Activated T-helper 1 cell treated with anti-CD3 and anti-CD28 coated beads, Interleukin-2, amount 50 U/mL, for 16 hours (primary cell): ENCODE results near the gene ANO2.
"Not testable (repeated sequence)": the region's sequence is repeated elsewhere in the genome, so short reads cannot be mapped to it uniquely, and the experiment has no call there.

ENCODE experiments used
- DNase-seq, 2 donors: peaks; one replicate each; pipeline ENCODE4 v3.0.0-alpha.2; 2020; ENCODE audit warnings: low read depth in 1 of 2, low spot score in 1 of 2

The ANO2 gene

DNA sequence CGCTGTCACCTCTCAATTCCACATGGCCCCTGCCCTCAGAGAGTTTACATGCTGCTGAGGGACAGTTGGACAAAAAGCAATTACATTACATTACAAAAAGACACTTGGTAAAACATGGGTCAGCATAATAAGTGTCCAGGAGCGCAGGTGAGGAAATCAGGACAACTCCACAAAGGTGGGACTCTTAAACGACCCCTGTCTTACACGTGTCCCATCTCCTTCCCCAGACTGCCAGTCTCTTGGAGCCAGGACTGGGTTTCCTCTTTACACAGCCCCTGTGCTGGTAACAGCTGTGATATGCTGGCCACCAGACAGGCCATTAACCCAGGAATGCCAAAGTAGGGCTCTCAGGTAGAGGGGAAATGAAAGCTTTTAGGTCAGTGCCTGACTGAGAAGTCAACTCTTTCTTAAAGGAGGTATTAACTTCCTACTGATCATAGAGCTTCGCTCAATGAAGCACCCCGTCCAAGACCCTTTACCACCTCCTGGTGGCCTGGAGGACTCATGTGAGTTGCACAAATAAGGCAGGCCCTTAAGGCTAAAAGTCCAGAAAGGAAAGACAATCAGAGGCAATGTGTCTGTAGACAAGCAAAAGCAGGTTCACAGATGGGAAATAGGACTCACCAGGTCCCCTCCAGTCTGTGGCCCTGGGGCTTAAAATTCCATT is 55.5 kb downstream of the ANO2 start:
- no peak for DNase-seq

- no peak for DNase-seq
Measured at GRCh38 chr12:5888816-5889315, 56.2 kb downstream of the ANO2 start.

DNA sequence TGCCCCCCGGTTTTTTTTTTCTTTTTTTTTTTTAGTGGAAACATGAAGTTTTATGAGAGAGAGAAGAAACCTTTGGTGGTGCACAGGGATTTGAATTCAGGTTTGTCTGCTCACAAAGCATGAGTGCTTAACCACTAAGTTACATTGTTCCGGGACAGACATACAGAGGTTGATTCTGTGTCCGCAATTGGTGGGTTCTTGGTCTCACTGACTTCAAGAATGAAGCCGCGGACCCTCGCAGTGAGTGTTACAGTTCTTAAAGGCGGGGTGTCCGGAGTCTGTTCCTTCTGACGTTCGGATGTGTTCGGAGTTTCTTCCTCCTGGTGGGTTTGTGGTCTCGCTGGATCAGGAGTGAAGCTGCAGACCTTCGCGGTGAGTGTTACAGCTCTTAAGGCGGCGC is 57.2 kb downstream of the ANO2 start:
- not testable (repeated sequence) for DNase-seq

DNA sequence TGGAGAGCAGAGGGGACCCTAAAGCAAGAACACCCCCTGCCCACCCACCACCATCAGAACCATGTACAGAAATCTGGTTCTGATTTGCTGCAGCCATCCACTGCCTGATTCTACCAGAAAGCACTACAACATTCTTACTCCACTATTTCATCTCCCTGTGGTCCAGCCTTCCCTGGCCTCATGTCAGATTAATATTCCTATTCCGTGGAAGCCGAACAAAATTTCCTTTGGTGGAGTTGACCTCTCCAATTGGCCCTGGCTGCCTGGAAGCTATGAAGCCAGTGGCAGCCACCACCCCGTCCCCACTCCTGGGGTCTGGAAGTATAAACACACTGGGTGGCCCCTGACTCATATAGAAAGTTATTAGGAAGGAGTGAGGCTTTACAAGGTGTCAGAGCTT is 60.2 kb downstream of the ANO2 start:
- no peak for DNase-seq

- no peak for DNase-seq
Measured at GRCh38 chr12:5884285-5884684, 60.8 kb downstream of the ANO2 start.

DNA sequence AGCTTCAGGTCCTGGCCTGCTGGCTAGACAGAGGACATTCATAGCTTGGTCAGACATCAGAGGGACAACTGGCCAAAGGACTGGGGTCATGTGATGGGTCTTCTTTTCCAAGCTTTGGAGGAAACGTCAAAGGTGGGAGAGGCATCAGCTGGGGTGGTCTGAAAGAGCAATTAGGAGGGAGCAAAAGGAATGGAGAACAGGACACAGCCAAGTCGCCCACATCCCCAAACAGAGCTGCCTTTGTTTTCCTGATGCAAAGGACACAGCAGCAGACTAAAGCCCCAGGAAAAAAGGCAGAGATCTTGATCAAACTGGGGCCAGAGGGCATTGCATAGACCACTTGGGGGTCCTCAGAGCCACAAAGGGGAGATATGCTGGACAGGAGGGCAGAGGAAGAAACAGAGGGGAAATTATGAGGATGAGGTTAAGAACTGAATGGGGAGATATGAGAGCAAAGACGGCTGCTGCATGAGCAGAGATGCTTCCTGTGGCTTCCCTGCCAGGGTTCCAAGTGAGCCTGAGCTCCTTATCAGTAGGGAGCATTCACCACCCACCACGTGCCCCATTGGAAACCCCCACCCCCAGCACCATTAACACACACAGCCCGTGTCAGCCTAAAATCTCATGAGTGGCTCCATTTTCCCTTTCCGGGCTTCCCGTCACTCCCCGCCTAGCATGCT is 62.4 kb downstream of the ANO2 start:
- no peak for DNase-seq

- DNase-seq = no peak
Measured at GRCh38 chr12:5881666-5882065, 63.4 kb downstream of the ANO2 start.

GRCh38 chr12:5881101-5881606 is 63.9 kb downstream of the ANO2 start:
- DNase-seq = no peak

GRCh38 chr12:5875851-5876250 is 69.2 kb downstream of the ANO2 start:
- DNase-seq = no peak

DNA sequence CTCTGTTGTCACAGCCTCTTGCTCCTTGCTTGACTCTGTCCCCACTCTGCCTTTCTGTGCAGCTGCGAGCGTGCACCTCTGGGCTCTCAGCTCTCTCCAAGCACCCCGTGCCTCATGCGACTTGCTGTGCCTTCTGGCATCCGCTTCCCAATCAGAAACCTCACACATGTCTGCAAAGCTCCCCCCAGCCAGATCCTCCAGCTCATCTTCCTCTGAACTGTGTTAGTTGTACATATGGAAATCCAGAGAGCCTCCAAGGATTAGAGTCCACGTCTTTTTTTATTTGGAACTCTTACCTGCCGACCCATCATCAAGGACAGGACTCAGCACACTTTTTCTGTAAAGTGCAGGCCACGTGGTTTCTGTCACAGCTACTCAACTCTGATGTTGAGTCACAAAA is 70.5 kb downstream of the ANO2 start:
- DNase-seq = no peak

DNA sequence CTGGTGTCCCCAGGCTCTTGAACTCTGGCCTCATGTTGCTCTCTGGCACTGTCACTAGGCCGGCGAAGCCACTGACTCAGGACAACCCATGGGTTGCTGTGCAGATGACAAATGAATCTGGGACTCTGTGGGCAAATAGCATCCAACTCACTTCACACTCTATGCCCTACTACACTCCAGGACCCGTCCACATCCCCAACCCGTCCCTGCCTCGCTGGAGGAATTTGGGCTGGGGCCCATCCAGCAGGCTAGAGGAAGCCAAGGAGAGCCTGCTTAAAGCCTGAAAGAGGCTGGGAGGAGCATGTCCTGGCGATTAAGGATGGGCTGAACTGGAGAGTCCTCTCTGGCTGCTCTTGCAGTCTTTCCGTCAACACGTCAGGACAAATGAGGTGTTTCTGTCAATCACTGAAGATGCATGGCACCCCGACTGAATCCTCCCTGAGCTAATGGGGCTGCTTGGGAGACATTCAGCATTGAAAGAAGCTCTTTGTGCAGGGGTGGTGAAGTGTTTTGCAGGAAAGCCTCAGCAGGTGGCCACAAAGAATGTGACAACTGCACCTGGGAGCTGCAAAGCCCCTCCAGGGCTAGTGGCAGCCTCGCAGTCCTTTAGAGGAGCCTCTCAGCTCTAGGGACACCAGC is 71.7 kb downstream of the ANO2 start:
- DNase-seq = no peak

DNA sequence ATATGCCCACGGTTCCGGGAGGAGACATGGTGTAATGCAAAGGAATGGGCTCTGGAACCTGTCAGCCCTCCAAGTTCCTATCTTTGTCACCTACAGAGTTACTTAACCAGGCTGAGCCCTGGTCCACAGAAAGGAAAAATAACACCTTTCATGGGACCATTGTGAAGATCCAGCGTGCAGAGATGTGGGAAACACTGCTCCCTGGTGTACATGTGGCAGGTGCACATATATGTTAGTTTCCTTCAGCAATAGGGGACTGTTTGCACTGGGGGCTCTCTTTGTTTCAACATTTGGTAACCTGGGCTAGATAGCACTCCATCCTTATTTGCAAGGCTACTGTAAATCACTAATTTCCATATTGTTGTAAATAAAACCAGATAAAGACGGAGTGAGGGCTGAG is 72.3 kb downstream of the ANO2 start:
- no peak for DNase-seq

DNA sequence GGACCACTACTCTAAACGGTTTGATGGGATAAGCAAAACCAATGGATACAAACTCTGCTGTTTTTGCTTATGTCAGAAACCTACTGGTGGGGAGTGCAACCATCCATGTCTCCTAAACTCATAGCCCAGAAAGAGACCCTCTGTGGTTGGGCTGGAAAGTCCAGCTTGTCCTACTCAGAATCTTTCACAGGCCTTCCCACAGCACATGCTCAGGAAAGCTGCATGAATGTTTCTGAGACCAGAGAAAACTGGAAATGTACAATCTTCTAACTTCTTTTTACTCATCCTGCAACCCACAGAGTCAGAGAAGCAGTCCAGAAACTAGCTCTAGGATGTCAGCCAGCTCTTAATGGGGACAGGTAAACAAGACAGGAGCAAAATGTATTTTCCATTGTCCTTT is 73.3 kb downstream of the ANO2 start:
- DNase-seq = no peak

GRCh38 chr12:5870183-5870582 is 74.9 kb downstream of the ANO2 start:
- DNase-seq = no peak

- no peak for DNase-seq
Measured at GRCh38 chr12:5868625-5869295, 76.3 kb downstream of the ANO2 start.

DNA sequence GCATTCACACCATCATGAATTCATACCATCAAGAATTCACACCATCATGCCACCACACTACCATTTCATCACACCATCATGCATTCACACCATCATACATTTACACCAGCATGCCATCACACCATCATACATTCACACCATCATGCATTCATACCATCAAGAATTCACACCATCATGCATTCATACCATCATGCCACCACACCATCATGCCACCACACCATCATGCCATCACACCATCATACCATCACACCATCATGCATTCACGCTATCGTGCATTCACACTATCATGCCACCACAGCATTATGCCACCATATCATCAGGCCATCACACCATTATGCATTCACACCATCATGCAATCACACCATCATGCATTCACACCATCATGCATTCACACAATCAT is 79.7 kb downstream of the ANO2 start:
- DNase-seq = no peak

GRCh38 chr12:5864972-5865371 is 80.1 kb downstream of the ANO2 start:
- no peak for DNase-seq

GRCh38 chr12:5864301-5864700 is 80.8 kb downstream of the ANO2 start:
- no peak for DNase-seq

DNA sequence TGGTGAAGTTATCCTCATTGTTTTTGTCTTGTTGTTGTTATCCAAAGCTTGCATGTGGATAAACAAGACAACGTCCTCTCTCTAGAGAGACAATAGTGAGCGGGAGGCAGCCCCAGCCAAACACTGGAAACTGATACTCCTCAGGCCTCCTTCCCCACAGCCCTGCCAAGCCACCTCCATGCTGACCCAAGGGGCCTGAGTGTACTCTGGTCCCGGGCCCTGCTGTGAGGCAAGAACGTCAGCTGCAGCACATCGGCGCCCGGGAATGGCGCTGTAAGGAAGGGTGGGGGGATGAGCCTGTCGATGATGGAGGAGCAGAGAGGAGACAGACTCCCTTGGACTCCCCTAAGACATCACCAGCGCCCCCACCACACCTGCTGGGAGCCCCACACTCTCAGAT is 83.6 kb downstream of the ANO2 start:
- no peak for DNase-seq

GRCh38 chr12:5856692-5857091 is 88.4 kb downstream of the ANO2 start:
- no peak for DNase-seq

GRCh38 chr12:5846950-5847349 is 98.1 kb downstream of the ANO2 start:
- DNase-seq = no peak

GRCh38 chr12:5840944-5841343 is 104.1 kb downstream of the ANO2 start:
- no peak for DNase-seq
